GM12864 (cell line): Measurements from ENCODE around the gene HSDL1.

Experiments
- DNase-seq: peaks from one replicate; pipeline ENCODE4 v3.0.0-alpha.2; 2011; ENCODE audit warnings: low read depth
- H3K4me3 ChIP-seq: 2 replicates; pipeline ENCODE4 v1.5.1; 2011; ENCODE audit warnings: mild to moderate bottlenecking, low read depth, low read length, control low read depth
- CTCF ChIP-seq: IDR thresholded peaks from 2 replicates; pipeline ENCODE4 v1.5.1; 2011; ENCODE audit warnings: low read depth, mild to moderate bottlenecking, moderate library complexity, low read length, control low read depth, inconsistent platforms; ENCODE audit errors: missing control alignments

The HSDL1 gene

GRCh38 chr16:84082835-84083569 lies 62.0 kb downstream of the HSDL1 start:
- no peak overlapping the region for H3K4me3 ChIP-seq
- TF ChIP-seq CTCF = no peak
- no peak for DNase-seq

GRCh38 chr16:84082110-84082509 lies 62.9 kb downstream of the HSDL1 start:
- TF ChIP-seq CTCF = no peak
- DNase-seq = no peak
- H3K4me3 ChIP-seq = no peak overlapping the region

GRCh38 chr16:84081446-84081989 lies 63.5 kb downstream of the HSDL1 start:
- H3K4me3 ChIP-seq = no peak overlapping the region
- no peak for TF ChIP-seq CTCF
- DNase-seq = no peak

- H3K4me3 ChIP-seq = no peak overlapping the region
- no peak for TF ChIP-seq CTCF
- no peak for DNase-seq
These were observed 64.2 kb downstream of the HSDL1 start for GRCh38 chr16:84080813-84081212.

GRCh38 chr16:84080378-84080777 lies 64.6 kb downstream of the HSDL1 start:
- no peak overlapping the region for H3K4me3 ChIP-seq
- DNase-seq = no peak
- TF ChIP-seq CTCF = no peak

- TF ChIP-seq CTCF = no peak
- DNase-seq = no peak
- no peak overlapping the region for H3K4me3 ChIP-seq
These were observed 65.3 kb downstream of the HSDL1 start for GRCh38 chr16:84079664-84080063.

GRCh38 chr16:84075376-84075775 lies 69.6 kb downstream of the HSDL1 start:
- TF ChIP-seq CTCF = no peak
- no peak overlapping the region for H3K4me3 ChIP-seq
- DNase-seq = no peak
